GM19035 (cell line): ENCODE data around the gene BCORL1.

Source experiments
- ATAC-seq: cut with Tn5 transposase; IDR thresholded peaks from one replicate; pipeline ENCODE4 v1.9.1; 2021; ENCODE audit not compliant: unreplicated experiment

BCORL1 gene

DNA sequence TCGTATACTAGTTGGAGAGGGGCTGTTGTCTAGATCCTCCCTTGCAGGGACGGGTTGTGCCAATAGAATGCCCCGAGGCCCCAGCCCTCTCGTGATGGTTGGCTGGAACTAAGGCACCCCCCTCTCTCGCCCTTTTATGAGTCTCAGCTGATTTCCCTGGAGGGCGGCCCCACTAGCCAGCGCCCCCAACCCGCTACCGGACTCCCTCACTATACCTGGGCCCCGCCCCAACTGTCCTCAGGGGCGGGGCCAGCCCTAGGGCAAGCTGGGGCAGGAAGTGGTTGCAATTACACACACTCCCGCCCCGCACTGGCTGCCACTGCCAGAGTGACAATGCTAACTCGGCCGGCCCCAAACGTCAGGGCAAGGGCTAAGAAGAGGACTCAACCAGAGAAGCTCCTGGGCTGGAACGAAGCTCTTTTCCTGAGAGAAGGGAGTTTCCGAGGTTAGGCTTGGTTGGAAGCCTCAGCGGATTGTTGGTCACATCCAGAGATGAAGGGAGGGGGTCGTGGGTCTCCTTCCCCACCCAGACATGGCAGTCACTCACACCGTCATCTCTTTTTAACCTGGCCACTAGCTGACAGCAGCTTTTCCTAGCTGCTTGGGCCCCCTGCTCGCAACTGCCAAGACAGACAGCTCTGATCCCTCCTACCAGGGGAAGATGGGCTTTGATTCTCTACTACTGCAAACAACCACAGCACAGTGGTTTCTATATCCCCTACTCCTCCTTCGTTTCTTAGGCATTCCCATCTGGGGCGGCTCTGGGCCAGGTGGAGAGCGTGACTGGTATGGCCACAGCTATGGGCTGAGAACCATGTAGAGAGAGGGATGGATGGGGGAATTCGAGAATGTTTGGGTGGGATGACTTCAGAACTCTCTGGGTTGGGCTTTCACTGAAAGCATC, 21.0 kb upstream of the BCORL1 start:
- peak; percentile 93 for ATAC-seq

DNA sequence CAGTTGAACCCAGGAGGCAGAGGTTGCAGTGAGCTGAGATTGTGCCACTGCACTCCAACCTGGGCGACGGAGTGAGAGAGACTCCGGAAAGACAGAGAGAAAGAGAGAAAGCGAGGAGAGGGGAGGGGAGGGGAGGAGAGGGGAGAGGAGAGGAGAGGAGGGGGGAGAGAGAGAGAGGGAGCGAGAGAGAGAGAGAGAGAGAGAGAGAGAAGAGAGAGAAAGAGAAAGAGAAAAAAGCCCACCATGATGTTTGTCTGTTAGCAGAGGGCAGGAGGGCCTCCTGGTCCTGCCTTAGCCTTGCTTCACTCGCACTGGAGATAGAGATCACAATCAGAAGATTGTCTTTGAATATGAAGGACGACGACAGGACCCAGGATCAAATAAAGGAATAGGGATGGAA, 18.7 kb upstream of the BCORL1 start:
- no peak for ATAC-seq

GRCh38 chrX:129965166-129965565, 17.3 kb upstream of the BCORL1 start:
- no peak for ATAC-seq

DNA sequence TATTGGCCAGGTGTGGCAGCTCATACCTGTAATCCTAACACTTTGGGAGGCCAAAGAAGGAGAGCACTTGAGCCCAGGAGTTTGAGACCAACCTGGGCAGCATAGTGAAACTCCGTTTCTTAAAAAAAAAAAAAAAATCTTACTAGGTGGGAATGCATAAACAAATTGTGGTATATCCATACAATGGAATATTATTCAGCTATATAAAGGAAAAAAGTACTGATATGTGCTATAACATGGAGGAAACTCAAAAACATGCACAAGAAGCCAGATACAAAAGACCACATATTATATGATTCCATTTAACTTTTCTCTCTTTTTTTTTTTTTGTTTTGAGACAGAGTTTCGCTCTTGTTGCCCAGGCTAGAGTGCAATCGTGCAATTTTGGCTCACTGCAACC, 13.5 kb upstream of the BCORL1 start:
- no peak for ATAC-seq

DNA sequence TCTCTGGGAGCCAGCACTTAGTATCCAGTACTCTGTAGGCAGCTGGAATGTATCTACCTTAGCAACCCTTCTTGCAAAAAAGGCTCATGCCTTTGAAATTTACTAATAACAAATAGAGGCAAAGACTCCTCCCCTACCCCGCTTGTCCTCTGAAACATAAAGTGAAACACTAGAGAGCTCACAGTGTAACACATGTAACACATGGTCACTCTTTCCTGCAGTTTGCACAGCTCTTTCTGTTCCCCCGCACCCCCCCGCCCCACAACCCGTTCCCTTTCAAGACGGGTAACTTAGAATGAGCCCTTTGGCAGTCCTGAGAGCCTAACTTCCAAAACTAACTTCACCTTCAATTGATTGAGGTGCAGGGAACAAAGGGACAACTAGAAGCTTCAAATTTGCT, 6.0 kb upstream of the BCORL1 start:
- ATAC-seq = no peak

- ATAC-seq = no peak
These were observed 3.1 kb upstream of the BCORL1 start for GRCh38 chrX:129979207-129979920.

GRCh38 chrX:129980001-129980401, 2.4 kb upstream of the BCORL1 start:
- no peak for ATAC-seq

DNA sequence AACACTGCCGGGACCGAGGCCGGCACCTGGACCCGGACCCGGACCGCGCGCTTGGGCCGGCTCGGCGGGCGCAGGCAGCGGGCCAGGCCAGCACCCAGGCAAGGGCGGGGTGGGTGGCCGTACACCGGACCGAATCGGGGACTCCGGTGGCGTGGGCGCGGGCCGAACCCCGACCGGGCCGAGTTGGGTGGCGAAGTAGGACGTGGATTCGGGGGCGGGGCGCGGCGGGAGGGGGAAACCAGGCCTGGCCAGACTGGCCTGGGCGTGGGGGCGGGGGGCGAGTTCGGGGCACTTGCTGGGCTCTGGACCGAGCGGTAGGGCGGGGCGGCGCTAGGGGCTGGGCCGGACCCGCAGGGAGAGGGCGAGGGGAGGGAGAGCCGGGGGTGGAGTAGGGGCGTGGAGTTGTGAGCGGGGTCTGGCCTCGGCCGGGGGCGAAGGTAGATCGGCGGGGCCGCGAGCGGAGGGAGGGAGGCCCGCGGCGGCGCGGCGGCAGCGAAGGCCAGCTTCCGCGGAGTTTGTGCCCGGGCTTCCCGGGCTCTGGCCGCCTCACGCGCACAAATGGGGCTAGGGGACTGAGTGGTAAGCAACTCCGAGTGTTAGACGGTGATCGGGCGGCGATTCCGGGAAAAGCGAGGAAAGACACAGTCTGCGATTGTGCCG, 1.8 kb upstream of the BCORL1 start:
- ATAC-seq = no peak

GRCh38 chrX:129981200-129981553, 1.3 kb upstream of the BCORL1 start:
- ATAC-seq = no peak

- no peak for ATAC-seq
These were observed 609 bp upstream of the BCORL1 start for GRCh38 chrX:129981752-129982299.

GRCh38 chrX:129983575-129984110, 1.2 kb downstream of the BCORL1 start:
- no peak for ATAC-seq

DNA sequence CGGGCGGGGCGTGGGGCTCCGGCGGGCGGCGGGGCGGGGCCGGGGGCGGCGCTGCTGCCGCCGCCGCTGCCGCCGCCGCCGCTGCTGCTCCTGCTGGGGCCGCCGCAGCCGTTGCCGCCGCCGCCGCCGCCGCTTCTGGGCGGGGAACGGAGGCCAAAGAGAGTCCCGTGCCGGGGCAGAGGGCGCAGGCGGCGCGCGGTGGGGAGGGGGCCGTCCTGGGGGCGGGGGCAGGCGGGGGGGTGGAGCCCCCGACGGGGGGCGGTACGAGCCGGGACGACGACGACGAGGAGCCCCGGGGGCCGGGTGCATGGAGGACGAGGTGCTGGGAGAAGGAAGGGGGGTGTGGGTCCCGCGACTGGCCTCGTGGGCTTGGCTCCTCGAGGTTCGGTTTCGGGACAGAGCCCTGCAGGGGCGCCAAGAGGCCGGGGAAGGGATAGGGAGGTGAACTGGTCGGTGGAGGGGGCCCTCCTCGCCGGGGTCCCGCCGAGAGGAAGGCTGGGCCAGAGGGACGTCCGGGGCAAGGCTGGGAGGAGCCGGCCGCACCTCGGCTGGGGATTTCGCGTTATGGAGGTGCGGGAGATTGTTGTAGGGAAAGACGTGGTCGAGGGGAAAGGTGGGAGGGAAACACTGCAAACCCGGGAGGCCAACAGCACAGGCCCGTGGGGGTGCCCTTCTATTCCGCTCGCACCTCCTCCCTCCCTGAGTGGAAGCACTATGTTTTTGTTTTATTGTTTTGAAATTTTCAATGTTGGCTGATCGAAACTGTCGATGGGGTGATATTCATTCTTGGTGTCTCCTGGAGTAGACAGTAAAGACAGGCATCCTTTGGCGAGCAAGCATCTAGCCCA, 1.9 kb downstream of the BCORL1 start:
- no peak for ATAC-seq

GRCh38 chrX:129987871-129988270, 5.4 kb downstream of the BCORL1 start:
- ATAC-seq = no peak

DNA sequence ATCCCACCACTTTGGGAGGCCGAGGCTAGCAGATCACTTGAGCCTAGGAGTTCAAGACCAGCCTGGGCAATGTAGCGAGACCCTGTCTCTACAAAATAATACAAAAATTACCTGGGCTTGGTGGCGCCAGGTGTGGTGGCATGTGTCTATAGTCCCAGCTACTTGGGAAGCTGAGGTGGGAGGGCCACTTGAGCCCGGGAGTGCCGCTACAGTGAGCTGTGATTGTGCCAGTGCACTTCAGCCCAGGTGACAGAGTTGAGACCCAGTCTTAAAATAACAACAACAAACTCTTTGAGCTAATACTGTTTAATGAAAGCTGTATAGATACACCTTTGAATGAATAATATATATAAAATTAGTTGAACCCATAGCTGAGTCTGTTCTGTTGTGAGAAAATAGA, 9.7 kb downstream of the BCORL1 start:
- no peak for ATAC-seq

DNA sequence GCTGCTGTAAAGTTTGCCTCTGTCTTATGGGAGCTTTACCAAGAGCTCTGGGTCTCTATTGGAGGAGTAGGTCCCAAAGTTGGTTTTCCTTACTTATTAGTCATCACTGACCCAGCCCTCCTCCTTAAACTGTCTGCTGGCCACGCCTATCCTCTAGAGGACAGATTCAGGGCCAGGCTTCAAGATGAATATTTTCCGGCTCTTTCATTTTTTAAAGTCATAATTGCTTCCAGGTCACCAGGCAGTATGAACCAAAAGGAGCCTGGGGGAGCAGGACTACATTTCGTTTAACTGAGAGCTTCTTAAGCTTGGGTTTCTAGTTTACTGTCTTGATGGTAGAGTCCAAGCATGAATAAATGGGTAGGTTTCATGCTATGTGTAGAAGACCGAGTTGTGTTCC, 13.7 kb downstream of the BCORL1 start:
- no peak for ATAC-seq

DNA sequence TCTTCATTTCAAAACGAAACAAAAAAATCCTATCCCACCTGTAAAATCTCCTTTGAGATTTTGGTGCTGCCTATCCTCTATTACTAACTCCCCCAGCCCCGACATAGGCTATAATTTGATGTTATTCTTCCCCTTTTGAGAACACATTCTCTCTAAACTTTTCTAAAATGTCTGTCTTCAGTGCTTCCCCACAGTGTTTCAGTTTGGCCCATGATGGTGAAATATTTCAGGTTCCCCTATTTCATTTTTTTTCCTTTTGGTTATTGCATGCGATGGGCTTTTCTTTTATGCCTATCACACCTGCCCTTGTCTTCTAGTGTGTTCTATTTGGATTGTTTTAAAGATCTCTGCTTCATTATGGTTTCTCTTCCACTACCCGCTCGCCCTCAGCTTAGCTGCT, 14.7 kb downstream of the BCORL1 start:
- ATAC-seq = no peak

DNA sequence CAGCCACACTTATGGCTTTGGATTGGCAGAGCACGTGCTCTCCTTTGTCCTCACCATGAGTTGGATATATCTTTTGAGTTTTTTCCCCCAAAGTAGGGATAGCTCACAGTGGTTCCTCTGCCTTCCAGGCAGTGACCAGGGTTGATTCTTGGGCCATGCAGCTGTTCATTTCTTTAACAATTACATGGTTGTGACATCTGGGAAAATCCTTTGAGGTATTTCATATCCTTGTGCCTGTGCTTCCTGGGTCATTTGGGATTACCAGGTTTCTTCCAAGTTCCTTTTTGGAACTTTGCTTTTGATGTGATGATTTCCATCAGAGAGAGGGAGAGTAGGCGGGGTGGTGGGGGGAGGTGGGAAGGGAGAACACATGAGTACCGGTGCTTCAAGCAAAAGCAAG, 15.6 kb downstream of the BCORL1 start:
- ATAC-seq = no peak

DNA sequence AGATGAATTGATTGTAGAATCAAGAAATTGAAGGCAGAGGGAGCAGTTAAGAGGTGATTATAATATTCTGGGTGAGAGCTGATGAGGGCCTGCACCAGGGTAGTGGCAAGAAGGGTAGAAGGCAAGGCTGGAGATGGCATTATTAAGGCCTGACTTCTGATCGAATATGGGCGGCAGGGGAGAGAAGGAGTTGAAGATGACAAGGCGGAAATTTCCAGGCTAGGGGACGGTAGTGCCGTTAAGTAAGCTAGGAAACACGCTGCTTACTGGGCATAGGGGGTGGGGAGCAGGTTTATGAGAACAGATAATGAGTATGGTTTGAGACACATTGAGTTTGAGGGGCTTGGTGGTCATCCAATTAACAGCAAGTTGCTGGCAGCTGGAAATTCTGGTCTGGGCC, 19.5 kb downstream of the BCORL1 start:
- ATAC-seq = no peak

DNA sequence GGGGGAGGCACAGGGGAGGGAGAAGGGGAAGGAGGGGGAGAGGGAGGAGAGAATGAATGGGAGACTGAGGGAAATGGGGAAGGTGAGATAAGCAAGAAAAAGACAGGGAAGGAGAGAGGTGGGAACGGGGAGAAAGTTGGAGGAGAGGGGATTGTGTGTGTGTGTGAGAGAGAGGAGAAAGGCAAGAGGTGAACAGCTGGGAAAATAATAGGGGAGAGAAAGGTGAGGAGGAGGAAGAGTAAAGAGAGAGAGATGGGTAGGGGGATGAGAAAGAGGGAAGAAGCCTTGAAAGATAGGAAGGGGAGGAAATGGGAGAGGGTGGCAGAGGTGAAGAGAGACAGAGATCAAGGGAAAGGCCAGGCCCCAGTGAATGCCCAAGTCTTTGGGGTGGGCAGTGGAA, 20.1 kb downstream of the BCORL1 start:
- no peak for ATAC-seq

GRCh38 chrX:130005089-130005807, 22.8 kb downstream of the BCORL1 start:
- no peak for ATAC-seq
